ENCODE results near the gene LDB2. TPM values are rescaled to one million over a fixed set of nuclear protein-coding genes. Genes with fewer than 3 reads are reported as not detected.
"Not testable (repeated sequence)": the region's sequence is repeated elsewhere in the genome, so short reads cannot be mapped to it uniquely, and the experiment has no call there.

The LDB2 gene
- 150 and 155 TPM in 2 replicates for total RNA-seq

DNA sequence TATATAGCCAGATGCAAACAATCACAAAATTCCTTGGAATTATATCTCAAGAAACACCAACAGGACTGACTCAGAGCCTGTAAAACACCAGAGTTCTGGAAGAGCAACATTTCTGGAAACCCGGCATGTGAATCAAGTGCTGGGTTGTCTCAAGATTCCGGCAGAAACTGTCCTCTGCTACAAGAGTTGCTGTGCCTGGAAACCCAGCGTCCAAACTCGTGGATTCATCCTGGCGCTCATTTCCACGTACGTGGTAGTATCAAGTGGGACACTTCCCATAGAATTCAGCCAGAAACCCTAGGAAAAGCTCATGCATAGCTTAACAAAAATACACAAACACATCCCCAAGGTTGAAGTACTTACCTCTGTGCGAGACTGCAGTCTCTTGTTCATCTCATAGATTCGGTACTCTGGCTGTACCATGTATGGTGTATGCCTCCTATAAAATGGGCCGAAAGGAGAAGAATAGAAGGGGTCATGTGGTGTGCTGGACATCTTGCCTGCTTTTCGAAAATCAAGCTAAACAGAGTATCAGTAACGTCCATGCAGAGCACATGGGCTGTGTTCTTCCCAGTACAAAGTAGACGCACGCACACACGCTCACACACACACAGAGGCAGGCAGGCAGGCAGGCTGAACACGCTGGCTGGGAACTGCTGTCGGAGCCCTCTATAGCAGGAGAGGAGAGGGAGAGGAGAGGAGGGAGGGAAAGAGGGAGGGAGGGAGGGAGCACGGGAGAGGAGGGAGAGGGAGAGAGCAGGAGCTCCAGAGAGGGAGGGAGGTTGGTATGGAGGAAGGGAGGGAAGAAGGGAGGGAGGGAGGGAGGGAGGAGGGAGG, at the start of gene LDB2:
Gene LDB2 (minus strand): TSS at position 655 of the 837 bp plus-strand sequence.
- peak; percentile 69 for DNase-seq (ENCODE audit: low read depth, low spot score)

- no peak for DNase-seq (ENCODE audit: low read depth, low spot score)
Measured at GRCh38 chr4:16942491-16942890, 44.0 kb upstream of the LDB2 start.

DNA sequence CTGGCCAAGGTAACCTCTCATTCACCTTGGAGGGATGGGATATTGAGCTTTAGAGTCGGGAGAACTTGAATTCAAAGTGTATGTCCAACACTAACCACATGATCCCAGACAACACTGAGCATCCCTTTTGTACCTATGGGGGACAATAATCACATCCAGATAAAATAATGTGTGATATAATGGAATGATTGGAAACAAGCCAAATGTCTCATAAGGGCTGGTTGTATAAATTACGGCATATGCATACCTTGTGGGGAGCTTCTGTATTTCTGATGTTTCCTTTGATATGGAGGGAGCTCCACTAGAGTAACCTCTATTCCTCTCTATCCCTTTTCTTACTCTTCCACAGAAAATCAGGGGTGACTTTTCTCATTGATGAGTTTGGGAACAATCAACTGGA, 40.7 kb upstream of the LDB2 start:
- no peak for DNase-seq (ENCODE audit: low read depth, low spot score)

- DNase-seq (ENCODE audit: low read depth, low spot score), result no peak
Measured at GRCh38 chr4:16938512-16939040, 40.1 kb upstream of the LDB2 start.

DNA sequence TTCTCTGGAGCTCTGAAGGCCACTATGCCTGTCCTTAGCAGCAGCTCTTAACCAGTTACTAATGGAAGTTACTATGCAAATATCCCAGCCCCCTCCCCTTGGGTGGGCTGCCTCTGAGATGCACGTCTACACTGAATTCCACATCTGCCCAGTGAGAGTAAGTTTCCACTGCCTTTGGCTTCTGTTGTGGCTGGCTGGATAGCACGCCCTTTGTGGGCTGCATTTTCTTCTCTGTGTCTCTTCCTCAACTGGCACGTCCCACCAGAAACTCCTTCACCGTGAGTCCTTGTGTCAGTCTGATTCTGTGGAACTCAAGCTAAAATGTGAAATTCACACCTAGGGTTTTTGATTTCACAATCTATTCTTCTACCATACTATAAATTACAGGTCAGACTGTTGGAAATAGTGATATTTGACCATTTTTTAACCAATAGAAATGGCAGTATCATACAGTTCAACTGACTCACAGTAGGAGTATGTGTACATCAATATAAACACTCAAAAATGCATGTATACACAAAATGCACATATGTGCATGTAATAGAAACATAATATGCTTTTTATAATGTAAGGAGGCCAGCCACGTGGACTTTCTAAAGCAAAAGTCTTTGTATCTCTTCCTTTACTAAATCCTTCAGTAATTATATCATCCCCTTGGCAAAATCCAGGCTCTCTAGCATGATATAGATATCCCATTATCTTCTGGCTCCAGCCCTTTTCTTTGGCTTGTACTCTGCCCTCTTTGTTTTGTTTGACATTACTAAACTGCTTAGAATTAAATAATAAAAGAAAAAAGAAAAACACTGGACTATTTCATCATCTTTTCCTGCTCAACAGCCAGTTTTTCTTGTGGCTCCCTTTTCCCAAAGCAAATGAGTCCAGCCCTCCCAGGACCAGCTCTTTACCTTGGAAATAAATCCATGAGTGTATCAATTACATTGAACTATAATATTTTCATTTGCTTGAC, 33.2 kb upstream of the LDB2 start:
- no peak for DNase-seq (ENCODE audit: low read depth, low spot score)

DNA sequence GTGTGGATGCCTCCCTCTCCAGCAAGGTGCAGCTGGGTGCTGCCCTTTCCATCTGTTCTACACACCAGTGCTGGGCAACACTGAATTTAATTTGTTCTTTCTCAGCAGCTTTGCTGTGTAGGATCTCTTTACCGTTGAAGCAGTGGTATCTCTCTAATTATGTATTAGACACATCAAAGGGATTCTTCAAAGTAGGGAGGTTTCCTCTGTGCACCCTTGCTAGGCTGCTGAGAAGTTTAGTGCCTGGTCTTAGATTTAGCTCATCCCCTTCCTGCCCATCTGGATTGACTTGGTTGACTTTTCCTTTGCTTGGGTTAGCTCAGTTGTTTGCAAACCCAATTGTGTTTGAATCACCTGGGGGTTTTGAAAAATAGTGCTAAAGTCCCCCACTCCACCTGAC, 27.8 kb upstream of the LDB2 start:
- no peak for DNase-seq (ENCODE audit: low read depth, low spot score)

- DNase-seq (ENCODE audit: low read depth, low spot score), result not testable (repeated sequence)
Measured at GRCh38 chr4:16918716-16919115, 20.3 kb upstream of the LDB2 start.

GRCh38 chr4:16916719-16917337, 18.4 kb upstream of the LDB2 start:
- DNase-seq (ENCODE audit: low read depth, low spot score), result no peak

- no peak for DNase-seq (ENCODE audit: low read depth, low spot score)
Measured at GRCh38 chr4:16916031-16916430, 17.6 kb upstream of the LDB2 start.

DNA sequence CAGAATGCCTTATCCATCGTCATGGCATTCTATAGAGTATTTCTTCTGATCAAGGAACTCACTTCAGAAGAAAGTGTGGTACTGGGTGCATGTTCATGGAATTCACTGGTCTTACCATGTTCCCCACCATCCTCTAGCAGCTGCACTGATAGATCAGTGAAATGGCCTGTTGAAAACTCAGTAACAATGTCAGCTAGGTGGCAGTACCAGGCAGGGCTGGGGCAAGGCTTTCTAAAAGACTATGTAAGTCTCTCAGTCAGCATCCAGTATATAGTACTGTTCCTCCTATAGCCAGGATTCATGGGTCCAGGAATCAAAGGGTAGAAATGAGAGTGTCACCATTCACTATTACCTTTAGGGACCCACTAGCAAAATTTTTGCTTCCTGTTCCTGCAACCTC, 15.8 kb upstream of the LDB2 start:
- no peak for DNase-seq (ENCODE audit: low read depth, low spot score)

DNA sequence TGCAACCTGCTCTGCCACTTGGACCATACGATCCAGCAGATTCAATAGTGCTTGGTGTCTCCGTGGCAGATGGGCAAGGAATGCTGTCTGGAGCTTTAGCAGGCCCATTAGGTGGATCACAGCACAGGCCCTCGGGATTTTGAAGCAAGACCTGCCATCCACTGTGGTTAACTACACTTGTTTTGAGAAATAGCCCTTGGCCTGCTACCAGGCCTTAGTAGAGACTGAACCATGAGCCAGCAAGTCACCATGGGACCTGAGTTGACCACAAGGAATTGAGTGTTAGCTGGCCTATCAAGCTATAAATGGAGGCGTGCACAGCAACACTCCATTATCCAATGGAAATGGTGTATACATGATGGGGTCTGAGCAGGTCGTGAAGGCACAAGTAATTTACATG, 14.5 kb upstream of the LDB2 start:
- DNase-seq (ENCODE audit: low read depth, low spot score), result no peak

DNA sequence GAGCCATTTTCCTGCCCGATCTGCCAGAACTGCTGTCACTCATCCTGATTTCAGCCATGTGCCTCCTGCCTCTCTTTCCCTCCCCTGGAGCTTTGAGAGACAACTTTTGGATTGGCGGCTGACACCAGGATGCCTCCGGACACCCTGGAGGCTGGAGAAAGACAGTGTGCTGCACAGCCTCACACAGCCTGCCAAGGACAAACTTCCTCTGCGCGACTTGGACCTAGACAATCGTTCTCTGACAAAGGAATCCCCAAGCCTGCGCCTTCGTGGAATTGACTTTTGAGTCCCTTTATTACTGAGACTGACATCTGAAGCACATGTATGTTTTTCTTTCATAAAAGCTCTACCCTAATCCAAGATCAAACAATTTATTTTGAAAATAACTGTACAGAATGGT, 10.8 kb upstream of the LDB2 start:
- DNase-seq (ENCODE audit: low read depth, low spot score), result no peak

DNA sequence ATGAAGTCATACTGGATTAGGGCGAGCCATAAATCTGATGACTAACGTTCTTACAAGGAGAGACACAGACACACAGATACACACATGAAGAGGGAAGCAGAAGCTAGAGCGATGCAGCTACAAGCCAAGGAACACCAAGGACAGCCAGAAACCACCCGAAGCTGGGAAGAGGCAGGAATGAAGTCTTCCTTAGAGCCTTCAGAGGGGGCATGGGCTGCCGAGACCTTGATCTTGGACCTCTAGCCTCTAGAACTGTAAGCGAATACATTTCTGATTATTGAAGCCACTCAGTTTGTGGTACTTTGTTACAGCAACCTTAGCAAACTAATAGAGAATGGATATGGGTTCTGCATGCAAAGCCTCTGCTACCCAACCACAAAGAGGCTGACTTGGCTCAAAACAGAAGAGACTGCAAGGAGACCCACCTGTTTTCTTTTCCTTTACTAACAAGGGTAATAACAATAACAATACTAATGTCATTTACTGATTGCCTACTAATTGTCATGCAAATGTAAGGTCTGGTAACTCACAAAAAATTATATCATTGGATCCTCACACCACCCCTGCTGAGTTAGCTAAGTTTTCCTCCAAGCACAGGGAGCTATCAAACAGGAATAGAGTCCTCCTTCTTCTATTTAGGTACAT, 10.1 kb upstream of the LDB2 start:
- DNase-seq (ENCODE audit: low read depth, low spot score), result no peak

GRCh38 chr4:16900325-16900724, 1.9 kb upstream of the LDB2 start:
- no peak for DNase-seq (ENCODE audit: low read depth, low spot score)

DNA sequence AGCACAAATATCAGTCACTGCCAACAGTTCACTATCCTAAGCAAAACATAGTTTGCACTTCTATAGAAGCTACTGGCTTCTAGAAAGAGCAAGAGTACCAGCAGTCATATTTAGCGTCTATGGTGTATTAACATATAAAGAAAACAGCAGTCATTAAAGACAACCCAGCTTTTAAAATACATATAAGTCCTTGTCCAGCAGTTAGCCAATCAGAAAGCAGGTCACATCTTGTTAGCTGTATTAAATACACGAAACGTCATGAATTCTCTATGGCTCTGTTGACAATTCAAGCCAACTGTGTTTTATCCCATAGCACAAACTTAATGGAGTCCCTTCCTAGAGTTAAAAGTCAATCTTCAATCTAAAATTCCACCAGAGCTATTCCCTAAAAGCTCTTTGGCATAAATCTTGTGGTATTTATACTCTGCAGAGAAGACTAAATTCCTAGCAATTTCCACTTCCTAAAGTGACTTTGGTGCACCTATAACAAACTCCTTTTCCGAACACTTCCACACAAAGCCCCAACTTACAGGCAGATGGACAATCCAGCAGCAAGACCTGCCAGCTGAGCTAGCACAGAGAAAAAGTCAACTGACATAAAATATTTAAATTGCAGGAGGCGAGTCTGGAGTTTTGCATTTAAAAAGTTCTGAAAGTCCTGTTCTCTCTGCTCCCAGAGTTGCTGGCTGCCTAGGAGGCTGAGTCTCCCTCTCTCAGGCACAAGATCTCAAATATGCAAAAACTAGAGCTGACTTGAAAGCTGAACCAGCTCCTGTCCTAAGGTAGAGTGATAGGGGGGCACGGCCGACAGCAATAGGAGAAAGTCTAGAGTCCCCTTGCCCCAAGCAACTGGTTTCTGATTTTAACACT, 1.3 kb downstream of the LDB2 start:
- DNase-seq (ENCODE audit: low read depth, low spot score), result peak; percentile 56

DNA sequence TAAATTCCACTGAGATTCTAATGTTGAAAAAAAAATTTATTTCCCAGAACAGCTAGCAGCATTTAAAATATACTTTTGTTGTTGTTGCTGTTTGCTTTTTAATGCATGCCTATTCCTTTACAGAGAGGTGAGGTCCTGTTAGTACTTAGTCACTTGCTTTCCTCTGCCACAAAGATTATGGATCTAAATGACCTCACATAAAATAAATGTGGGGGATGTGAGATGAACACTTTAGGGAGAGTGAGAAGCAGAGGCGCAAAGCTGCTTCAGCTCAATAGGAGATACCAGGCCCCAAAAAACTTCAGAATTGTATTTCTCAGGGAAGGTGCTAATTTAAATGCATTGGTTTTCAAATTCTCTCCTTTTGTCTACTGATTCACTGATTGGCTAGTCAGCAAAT, 4.0 kb downstream of the LDB2 start:
- DNase-seq (ENCODE audit: low read depth, low spot score), result no peak

- no peak for DNase-seq (ENCODE audit: low read depth, low spot score)
Measured at GRCh38 chr4:16893141-16893651, 5.2 kb downstream of the LDB2 start.

- no peak for DNase-seq (ENCODE audit: low read depth, low spot score)
Measured at GRCh38 chr4:16890651-16891050, 7.8 kb downstream of the LDB2 start.

DNA sequence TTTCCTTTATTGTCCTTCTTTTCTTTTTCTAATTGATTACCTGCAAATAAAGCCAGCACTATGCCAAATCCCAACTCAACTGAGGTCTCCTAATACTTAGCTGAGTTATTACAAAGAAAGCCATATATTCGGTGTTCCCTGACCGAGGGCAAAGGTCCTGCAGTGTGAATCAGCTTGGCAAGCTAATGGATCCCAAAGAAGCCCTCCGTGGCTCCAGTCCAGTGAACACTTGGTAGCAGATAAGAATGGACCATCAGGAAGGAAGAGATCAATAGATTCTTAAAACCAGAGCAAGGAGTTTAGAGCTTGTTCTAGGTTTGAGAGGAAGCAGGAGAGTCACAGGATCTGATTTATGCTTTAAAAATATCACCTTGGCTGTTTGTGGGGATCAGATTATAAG, 8.5 kb downstream of the LDB2 start:
- no peak for DNase-seq (ENCODE audit: low read depth, low spot score)

DNA sequence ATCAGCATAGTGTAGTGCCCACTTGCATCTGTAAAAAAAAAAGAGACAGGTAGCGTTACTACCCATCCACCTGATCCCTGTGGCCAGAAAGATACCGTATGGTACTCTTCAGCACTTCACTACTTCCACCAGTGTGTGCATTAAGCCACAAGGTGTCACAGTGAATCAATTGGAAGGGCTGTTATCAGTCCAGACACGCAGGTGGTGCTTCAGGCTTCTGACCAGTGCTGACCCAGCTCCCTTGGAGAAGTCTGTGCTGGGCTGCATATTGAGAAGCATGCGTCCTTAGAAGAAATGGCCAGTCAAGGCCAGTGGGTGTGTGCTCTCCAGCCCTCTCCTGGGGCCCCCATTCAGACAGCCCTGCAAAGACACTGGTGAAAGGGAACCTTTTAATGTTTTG, 10.6 kb downstream of the LDB2 start:
- DNase-seq (ENCODE audit: low read depth, low spot score), result no peak
